HG03558 (cell line): ENCODE measurements around the gene SDK1.
"Not testable (repeated sequence)": the region's sequence is repeated elsewhere in the genome, so short reads cannot be mapped to it uniquely, and the experiment has no call there.

Experiments used
- ATAC-seq: cut with Tn5 transposase; IDR thresholded peaks from one replicate; pipeline ENCODE4 v1.9.1; 2021; ENCODE audit warnings: moderate number of reproducible peaks; ENCODE audit not compliant: unreplicated experiment; ENCODE audit errors: extremely low read depth

SDK1 gene

DNA sequence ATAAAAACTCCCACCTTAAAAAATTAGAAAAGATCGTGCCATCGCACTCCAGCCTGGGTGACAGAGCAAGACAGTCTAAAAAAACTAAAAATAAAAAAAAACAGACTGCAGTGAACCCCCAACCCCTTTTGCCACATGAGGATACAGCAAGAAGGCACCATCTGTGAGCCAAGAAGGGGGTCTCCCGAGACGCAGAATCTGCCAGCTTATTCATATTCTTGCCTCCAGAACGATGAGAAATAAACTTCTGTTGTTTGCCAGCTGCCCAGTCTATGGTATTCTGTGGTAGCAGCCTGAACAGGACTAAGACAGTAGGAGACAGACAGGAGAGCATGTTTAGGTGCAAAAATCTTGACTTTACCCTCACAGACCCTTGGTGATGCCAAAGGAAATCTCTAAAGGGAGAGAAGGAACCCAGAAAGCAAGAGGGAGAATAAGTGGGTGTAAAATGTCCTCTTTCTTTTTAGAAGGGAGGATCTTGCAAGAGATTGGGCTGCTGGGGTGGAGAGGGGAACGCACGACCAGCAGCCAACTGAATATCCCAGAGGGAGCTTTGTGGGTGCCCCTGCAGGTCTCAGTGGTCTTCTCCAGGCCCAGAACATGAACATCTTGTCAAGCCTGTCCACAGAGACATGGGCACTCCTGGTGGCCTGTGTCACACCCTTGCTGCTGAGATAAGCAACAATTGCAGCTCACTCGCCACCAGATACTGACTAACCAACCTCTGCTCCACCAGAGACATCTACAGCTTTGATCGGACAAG lies 980.4 kb downstream of the SDK1 start:
- ATAC-seq = no peak

DNA sequence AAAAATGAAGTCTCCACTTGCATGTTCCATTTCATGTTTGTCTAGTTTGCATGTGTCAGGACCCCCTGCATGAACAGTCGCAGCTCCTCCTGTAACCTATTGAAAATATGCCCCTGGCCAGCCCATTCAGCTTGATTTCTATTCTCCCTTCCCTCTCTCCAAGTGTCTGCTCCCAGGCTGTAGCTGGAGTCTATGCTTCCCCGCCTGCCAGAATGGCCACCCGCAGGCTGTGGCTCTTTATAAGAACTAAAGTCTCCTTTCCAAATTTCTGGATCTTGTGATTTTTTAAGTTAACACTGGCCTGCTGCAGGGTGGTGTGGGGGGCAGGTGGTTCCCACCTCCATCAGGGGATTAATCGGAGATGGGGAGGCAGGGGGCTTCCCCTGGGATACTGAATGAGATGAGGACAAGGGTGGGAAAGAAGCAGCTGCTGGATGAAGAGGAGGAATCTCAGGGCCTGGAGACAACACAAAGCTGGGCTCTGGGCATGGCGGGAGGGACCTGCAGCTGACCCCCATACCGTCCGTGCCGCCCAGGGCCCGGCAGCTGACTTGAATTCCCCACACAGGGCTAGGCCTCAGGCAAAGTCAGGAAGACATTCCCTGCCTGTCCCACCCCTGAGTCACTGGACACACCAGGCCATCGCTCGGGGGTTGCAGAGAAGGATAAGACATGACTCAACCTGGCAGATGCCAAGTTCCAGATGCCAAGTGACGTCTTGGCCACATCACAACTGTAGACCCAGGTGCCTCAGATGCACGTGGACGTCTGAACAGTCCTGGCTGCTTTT lies 981.6 kb downstream of the SDK1 start:
- ATAC-seq = no peak

DNA sequence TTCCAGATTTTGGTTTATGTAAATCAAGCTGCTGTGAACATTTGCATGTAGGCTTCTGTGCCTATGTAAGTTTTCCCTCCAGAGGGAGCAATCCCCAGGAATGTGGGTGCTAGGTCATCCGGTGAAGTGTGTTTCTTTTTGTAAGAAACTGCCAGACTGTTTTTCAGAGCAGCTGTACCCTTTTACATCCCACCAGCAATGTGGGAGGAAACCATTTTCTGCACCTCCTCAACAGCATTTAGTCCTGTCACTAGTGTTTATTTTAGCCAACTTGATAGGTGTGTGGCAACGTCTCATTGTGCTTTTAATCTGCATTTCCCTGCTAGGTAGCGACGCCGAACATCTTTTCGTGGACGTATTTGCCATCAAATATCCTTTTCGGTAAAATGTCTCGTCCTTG lies 985.3 kb downstream of the SDK1 start:
- ATAC-seq = no peak

DNA sequence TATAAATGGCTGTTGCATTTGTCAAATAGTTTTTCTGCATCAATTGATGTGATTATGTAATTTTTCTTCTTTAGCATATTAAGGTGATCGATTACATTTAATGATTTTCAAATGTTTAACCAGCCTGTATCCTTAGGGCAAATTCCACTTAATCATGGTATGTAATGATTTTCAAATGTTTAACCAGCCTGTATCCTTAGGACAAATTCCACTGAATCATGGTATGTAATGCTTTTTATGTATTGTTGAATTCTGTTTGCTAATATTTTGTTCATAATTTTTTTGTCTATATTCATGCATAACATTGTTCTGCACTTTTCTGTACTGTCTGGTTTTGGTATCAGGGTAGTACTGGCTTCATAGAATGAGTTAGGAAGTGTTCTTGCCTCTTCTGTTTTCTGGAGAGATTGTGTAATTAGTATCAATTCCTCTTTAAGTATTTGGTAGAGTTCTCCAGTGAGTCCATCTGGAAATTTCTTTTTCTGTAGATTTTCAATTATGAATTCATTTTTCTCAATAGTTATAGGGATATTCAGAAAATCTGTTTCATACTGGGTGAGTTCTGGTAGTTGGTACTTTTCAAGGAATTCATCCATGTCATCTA lies 987.8 kb downstream of the SDK1 start:
- no peak for ATAC-seq

DNA sequence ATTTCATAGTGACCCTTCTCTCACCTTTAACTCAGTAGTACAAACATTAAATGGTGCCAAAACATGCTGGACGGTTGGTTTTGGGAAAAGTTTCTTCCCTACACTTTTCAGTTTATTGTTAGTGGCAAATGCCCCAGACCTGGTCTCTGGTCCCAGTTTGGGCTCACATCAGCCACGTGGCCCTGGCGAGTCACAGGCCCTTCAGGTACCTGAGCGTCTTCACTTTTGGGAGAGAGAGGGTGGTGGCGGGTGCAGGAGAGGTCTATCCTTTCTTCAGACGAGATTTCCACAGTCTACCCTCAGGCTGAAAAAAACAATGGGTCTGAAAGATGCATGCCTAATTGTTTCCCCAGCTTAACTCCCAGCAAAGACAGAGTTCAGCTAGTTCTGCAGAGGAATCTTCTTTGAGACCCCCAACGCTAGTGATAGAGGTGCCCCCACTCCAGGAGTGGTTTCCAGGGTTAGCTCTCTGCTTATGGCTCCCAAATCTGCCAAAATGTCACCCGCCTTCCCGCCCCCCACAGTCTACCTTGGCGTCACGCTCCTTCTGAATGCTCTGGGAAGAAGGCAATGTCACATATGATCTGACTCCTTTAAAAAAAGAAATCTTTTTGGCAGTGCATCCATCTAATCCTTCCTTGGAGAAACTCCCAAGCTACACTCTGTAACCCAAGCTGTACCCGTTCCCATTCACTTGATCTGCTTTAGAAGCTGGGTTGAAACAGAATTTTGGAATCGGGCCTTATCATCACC lies 996.3 kb downstream of the SDK1 start:
- ATAC-seq = no peak

DNA sequence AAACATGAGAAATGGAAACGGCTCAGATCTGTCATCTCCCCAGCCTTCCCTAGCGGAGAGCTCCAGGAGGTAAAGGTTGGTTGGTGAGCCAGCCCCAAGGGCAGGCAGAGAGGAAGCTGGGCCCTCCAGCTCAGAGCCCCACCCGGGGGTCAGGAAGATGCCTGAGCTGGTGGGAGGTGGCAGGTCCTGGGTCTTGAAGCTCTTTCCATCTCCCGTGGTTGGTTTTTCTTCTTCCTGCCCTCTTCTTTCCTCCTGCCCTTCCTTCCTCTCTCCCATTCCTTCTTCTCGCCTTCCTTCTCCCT lies 996.8 kb downstream of the SDK1 start:
- no peak for ATAC-seq

DNA sequence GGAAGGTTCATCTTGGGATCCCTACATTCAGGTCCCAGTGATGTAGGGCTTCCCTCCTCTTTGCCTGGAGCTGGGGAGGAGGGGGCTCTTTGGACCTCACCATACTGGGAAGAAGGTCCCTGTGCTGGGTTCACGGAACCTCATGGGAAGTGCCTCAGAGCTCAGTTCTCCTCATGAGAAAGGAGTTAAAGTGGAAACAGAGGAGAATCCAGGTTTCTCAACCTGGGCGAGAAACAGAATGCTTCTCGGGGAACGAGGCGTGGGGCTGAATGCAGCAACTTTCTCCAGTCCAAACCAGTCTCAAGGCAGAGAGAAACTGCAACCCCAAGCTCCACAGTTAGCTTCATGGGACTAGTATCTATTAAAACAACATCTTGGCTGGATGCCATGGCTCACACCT lies 998.4 kb downstream of the SDK1 start:
- no peak for ATAC-seq

DNA sequence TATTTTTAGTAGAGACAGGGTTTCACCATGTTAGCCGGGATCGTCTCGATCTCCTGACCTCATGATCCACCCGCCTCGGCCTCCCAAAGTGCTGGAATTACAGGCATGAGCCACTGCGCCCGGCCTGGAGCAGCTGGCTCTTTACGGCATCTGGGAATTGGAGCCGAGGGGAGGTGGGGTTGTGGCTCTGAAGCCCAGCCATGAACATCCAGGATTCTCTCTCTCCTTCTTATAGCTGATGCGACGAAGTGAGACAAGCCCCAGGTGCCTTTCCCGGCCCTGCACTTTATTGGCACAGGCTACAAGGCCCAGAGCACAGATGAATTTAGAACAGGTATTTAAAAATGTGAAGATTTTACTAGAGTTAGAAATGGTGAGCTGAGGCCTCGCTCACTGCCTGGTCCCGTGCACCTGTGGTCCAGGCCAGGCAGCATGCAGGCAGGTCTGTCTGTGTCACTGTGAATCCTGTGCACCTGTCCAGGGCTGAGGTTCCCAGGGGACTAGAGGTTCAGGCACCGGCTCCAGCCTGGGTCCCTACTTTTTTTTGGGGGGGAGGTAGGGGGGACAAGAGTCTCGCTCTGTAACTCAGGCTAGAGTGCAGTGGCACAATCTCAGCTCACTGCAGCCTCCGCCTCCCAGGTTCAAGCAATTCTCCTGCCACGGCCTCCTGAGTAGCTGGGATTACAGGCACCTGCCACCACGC lies 1001.3 kb downstream of the SDK1 start:
- no peak for ATAC-seq

DNA sequence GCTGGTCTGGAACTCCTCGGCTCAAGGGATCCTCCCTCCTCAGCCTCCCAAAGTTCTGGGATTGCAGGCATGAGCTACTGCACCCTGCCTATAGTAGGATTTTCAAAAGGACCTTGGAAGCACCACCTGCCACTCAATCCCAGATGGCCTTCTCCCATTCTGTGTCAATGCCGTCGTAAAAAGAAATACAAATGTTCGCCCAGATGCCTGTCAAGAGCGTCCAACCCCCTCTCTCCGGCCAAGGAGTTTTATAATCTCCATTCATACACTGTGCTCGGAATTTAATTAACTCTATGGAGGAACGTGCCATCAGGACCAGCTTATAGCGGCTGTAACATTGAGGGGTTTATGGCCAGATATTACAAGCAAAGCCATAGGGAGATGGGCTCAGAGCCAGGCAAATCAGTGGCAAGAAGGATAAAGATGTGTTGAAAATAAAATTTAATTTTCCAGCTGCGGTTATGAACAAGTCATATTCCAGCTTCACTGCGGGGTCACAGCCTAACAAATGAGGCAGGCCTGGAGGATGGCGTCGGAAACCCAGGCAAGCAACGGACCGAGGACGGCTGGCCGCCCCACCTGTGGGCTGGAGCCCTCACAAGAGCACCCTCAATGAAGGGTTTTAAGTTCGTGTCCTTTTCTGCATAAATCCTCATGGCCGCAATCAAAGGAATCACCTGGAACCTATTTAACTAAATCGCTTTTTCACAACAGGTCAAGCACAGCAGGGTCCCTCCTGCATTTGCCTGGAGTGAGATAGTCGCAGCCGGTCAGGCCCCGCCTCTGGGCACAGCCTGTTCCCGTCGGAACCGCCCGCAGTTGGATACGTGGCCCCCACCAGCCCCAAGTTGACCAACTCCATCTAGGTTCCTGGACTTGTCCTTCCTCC lies 1006.5 kb downstream of the SDK1 start:
- no peak for ATAC-seq

DNA sequence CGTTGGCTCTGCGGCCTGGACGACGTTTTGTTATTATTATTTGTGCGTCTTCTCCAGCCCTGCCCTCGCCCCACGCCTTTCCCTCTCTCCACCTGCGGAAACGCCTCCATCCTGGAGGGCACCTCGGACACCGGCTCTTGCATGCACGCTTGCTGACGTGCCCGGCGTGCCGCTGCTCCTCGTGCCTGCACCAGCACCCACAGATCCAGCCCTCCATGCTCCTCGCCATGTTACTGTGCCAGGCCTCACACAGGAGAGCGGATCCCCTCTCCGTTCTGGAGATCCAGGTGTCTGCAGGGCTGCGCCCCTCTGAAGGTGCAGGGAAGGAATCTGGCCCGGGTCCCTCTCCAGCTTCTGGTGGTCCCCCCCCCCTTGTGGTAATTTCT lies 1007.1 kb downstream of the SDK1 start:
- ATAC-seq = no peak

DNA sequence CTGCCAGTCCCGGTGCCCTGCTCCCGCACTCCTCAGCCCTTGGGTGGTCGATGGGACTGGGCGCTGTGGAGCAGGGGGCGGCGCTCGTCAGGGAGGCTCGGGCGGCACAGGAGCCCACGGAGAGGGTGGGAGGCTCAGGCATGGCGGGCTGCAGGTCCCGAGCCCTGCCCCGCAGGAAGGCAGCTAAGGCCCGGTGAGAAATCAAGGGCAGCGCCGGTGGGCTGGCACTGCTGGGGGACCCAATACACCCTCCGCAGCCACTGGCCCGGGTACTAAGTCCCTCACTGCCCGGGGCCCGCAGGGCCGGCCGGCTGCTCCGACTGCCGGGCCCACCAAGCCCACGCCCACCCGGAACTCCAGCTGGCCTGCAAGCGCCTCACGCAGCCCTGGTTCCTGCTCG lies 1012.9 kb downstream of the SDK1 start:
- not testable (repeated sequence) for ATAC-seq

DNA sequence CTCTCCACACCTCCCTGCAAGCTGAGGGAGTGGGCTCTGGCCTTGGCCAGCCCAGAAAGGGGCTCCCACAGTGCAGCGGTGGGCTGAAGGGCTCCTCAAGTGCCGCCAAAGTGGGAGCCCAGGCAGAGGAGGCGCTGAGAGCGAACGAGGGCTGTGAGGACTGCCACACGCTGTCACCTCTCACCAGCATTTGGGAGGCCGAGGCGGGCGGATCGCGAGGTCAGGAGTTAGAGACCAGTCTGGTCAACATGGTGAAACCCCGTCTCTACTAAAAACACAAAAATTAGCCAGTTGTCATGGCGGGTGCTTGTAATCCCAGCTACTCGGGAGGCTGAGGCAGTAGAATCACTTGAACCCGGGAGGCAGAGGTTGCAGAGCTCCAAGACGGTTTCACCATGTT lies 1013.3 kb downstream of the SDK1 start:
- ATAC-seq = not testable (repeated sequence)
